ENCODE measurements around the gene CNP.
"Not testable (repeated sequence)": the region's sequence is repeated elsewhere in the genome, so short reads cannot be mapped to it uniquely, and the experiment has no call there.

Gene CNP

GRCh38 chr17:42010266-42010680, 43.7 kb downstream of the CNP start:
- FAIRE-seq = not testable (repeated sequence)

- no peak for FAIRE-seq
These were observed 44.4 kb downstream of the CNP start for GRCh38 chr17:42010898-42011516.

GRCh38 chr17:42012363-42012762, 45.8 kb downstream of the CNP start:
- FAIRE-seq = not testable (repeated sequence)

- not testable (repeated sequence) for FAIRE-seq
These were observed 47.1 kb downstream of the CNP start for GRCh38 chr17:42013740-42014139.

- no peak for FAIRE-seq
These were observed 49.8 kb downstream of the CNP start for GRCh38 chr17:42016411-42016831.

- no peak for FAIRE-seq
These were observed 50.6 kb downstream of the CNP start, which contains the start of gene DNAJC7 for GRCh38 chr17:42016941-42017865. Gene DNAJC7 (minus strand): TSS chr17:42017439. CDS start chr17:42017416, 23 bp downstream.

GRCh38 chr17:42017866-42018200, 51.2 kb downstream of the CNP start:
- no peak for FAIRE-seq

GRCh38 chr17:42018339-42018738, 51.7 kb downstream of the CNP start:
- no peak for FAIRE-seq

GRCh38 chr17:42018988-42019387, 52.4 kb downstream of the CNP start:
- FAIRE-seq = no peak

- no peak for FAIRE-seq
These were observed 53.2 kb downstream of the CNP start, which contains the start of gene NKIRAS2 for GRCh38 chr17:42019509-42020404. Gene NKIRAS2 (plus strand): TSS chr17:42020090. CDS start chr17:42021578, 1,488 bp downstream.

GRCh38 chr17:42020845-42021244, 54.2 kb downstream of the CNP start:
- FAIRE-seq = not testable (repeated sequence)

GRCh38 chr17:42023524-42024349, 57.1 kb downstream of the CNP start:
- no peak for FAIRE-seq

- no peak for FAIRE-seq
These were observed 58.6 kb downstream of the CNP start for GRCh38 chr17:42025191-42025579.

GRCh38 chr17:42025936-42026335, 59.3 kb downstream of the CNP start:
- no peak for FAIRE-seq

GRCh38 chr17:42026857-42027589, 60.4 kb downstream of the CNP start:
- no peak for FAIRE-seq
